ENCODE data around the gene EMP3.

- TF ChIP-seq GATA3 (IDR thresholded peaks at IDR 0.05; ENCODE audit: low read depth, low read length) (no peak), GATA2 (IDR thresholded peaks at IDR 0.05; ENCODE audit: low read depth, low read length) (no peak)
These were observed 6.9 kb upstream of the EMP3 start for GRCh38 chr19:48318286-48318987.
